ENCODE measurements around the gene ST8SIA5. TPM values are rescaled to one million over a fixed set of nuclear protein-coding genes. Genes with fewer than 3 reads are reported as not detected.

The ST8SIA5 gene
- total and polyA plus RNA-seq, 2 experiments from 2014 or later: 3.3 to 4.8 TPM

DNA sequence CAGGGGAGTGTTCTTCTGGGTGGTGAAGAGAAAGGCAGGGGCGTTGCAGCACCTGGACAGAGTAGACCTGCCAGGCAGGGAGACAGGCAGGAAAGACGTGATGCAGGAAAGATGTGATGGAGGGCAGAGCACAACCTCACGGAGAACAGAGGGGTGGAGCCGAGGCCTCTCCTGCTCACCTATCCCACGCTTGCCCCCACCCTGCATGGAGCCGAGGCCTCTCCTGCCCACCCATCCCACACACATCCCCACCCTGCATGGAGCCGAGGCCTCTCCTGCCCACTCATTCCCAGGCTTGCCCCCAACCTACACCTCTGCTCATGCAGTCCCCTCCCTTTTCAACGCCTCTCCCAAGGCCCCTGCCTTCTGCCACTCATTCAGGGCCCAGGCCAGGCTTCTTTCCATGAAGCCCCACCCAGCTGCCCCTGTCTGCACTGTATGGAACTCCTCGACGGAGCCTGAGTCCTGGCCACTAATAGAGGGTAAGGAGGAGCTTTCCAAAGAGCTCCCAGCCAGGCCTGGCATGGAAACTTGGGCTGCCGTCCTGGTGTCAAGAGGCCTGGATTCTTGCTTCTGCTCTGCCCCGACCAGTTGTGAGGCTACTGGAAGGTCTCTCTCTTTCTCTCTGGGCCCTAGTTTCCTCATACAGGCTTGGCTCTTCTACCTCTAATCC, 67.9 kb downstream of the ST8SIA5 start:
- peaks cover 9% of the 10 kb centered on the region for H3K27me3 Mint-ChIP-seq (ENCODE audit: insufficient read depth, low read depth, poor library complexity)
- Histone ChIP-seq H3K27me3 (ENCODE audit: insufficient read depth) (no peaks in the 10 kb centered on the region), H2AFZ (no peak overlapping the region), H3K4me3 (no peak overlapping the region), H3K4me2 (no peak overlapping the region), H4K20me1 (replicated peaks; ENCODE audit: insufficient read depth) (no peaks in the 10 kb centered on the region), H3F3A (replicated peaks; ENCODE audit: low read depth) (no peaks in the 10 kb centered on the region), H3K36me3 (ENCODE audit: insufficient read depth) (no peaks in the 10 kb centered on the region), H3K9me2 (ENCODE audit: insufficient read depth) (no peaks in the 10 kb centered on the region), H3K4me1 (ENCODE audit: insufficient read depth) (peaks cover 8% of the 10 kb centered on the region; the same call in 1 of the 2 replicates), H3K79me2 (replicated peaks; ENCODE audit: insufficient read depth) (no peaks in the 10 kb centered on the region), H3K27ac (ENCODE audit: low read depth) (no peak overlapping the region)
- TF ChIP-seq ZNF114 (CRISPR knock-in tag; IDR thresholded peaks at IDR 0.05): no peak
- no peak overlapping the region for H3K27ac Mint-ChIP-seq
- ATAC-seq: peak; percentile 54
- H3K9me3 Mint-ChIP-seq: no peaks in the 10 kb centered on the region
- no peak overlapping the region for H3K4me3 Mint-ChIP-seq
- peak; percentile 26 for DNase-seq (ENCODE audit: low spot score)
- peaks cover 23% of the 10 kb centered on the region for H3K4me1 Mint-ChIP-seq
- no peaks in the 10 kb centered on the region for H3K36me3 Mint-ChIP-seq (ENCODE audit: low read depth)

DNA sequence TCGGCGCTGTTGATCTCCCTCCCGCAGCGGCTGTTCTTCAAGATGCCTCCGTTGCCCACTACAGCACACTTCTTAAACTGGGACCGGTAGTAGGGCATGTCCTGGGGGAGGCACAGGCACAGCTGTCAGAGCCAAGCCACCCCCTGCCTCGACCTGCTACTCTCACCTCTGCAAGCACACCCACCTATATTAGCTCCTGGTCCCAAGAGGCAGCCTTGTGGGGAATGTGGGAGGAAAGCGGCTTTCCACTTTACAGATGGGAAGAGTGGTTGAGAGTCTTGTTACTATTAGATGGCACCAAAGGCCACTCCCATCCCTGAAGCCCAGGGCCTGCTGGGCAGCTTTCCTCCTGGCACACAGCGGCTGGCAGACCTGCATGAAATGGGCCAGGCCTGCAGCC, 70.7 kb downstream of the ST8SIA5 start:
- Histone ChIP-seq H2AFZ (no peak overlapping the region), H3K9me2 (ENCODE audit: insufficient read depth) (no peaks in the 10 kb centered on the region), H3K4me3 (no peak overlapping the region), H3K79me2 (replicated peaks; ENCODE audit: insufficient read depth) (no peaks in the 10 kb centered on the region), H3K4me2 (no peak overlapping the region), H3K36me3 (ENCODE audit: insufficient read depth) (no peaks in the 10 kb centered on the region), H4K20me1 (replicated peaks; ENCODE audit: insufficient read depth) (no peaks in the 10 kb centered on the region), H3K4me1 (ENCODE audit: insufficient read depth) (no peaks in the 10 kb centered on the region), H3K27ac (ENCODE audit: low read depth) (no peak overlapping the region), H3F3A (replicated peaks; ENCODE audit: low read depth) (no peaks in the 10 kb centered on the region), H3K27me3 (ENCODE audit: insufficient read depth) (no peaks in the 10 kb centered on the region)
- Mint-ChIP-seq H3K4me1 (no peaks in the 10 kb centered on the region; the same call in 2 of the 3 replicates), H3K27me3 (ENCODE audit: insufficient read depth, low read depth, poor library complexity) (peaks cover 8% of the 10 kb centered on the region), H3K9me3 (no peaks in the 10 kb centered on the region), H3K27ac (no peak overlapping the region), H3K36me3 (ENCODE audit: low read depth) (no peaks in the 10 kb centered on the region), H3K4me3 (no peak overlapping the region)
- no peak for DNase-seq (ENCODE audit: low spot score)
- no peak for ATAC-seq
- no peak for TF ChIP-seq EZH2phosphoT487 (IDR thresholded peaks at IDR 0.05; ENCODE audit: unreplicated experiment)
- no peak for TF ChIP-seq POLR2AphosphoS5 (IDR thresholded peaks at IDR 0.05; ENCODE audit: low read depth)
- no peak for TF ChIP-seq STAT1 (IDR thresholded peaks at IDR 0.05; ENCODE audit: unreplicated experiment)
- TF ChIP-seq, protein P1, sequence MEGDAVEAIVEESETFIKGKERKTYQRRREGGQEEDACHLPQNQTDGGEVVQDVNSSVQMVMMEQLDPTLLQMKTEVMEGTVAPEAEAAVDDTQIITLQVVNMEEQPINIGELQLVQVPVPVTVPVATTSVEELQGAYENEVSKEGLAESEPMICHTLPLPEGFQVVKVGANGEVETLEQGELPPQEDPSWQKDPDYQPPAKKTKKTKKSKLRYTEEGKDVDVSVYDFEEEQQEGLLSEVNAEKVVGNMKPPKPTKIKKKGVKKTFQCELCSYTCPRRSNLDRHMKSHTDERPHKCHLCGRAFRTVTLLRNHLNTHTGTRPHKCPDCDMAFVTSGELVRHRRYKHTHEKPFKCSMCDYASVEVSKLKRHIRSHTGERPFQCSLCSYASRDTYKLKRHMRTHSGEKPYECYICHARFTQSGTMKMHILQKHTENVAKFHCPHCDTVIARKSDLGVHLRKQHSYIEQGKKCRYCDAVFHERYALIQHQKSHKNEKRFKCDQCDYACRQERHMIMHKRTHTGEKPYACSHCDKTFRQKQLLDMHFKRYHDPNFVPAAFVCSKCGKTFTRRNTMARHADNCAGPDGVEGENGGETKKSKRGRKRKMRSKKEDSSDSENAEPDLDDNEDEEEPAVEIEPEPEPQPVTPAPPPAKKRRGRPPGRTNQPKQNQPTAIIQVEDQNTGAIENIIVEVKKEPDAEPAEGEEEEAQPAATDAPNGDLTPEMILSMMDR (conservative IDR thresholded peaks at IDR 0.05; ENCODE audit: low read depth in 2 of 2): no peak
- TF ChIP-seq, protein P2, sequence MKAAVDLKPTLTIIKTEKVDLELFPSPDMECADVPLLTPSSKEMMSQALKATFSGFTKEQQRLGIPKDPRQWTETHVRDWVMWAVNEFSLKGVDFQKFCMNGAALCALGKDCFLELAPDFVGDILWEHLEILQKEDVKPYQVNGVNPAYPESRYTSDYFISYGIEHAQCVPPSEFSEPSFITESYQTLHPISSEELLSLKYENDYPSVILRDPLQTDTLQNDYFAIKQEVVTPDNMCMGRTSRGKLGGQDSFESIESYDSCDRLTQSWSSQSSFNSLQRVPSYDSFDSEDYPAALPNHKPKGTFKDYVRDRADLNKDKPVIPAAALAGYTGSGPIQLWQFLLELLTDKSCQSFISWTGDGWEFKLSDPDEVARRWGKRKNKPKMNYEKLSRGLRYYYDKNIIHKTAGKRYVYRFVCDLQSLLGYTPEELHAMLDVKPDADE (IDR thresholded peaks at IDR 0.05): no peak

DNA sequence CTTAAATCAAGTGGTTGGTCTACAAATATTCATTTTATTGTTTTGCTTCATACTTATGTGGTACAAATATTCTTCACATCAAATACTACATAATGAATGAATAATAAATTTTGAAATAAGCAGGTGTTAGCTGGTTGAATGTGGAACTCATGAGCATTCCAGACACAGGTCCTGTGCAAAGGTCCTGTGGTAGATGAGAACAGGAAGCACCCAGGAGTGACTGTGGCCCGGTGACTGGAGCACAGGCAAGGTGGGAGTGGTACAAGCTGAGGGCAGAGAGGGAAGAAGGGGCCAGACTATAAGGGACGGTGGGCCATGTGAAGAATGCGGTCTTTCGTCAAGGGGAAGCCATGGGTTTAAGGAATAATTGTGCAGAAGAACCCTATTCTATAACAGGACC, 73.6 kb downstream of the ST8SIA5 start:
- no peaks in the 10 kb centered on the region for H3K36me3 Mint-ChIP-seq (ENCODE audit: low read depth)
- ATAC-seq (no peak), DNase-seq (ENCODE audit: low spot score) (no peak)
- H3K4me1 Mint-ChIP-seq: no peaks in the 10 kb centered on the region; the same call in 2 of the 3 replicates
- no peaks in the 10 kb centered on the region for H4K20me1 ChIP-seq (replicated peaks; ENCODE audit: insufficient read depth)
- H3K4me3 ChIP-seq: no peak overlapping the region
- H3K79me2 ChIP-seq (replicated peaks; ENCODE audit: insufficient read depth): no peaks in the 10 kb centered on the region
- H3K27me3 Mint-ChIP-seq (ENCODE audit: insufficient read depth, low read depth, poor library complexity): peaks cover 4% of the 10 kb centered on the region
- no peaks in the 10 kb centered on the region for H3F3A ChIP-seq (replicated peaks; ENCODE audit: low read depth)
- no peak overlapping the region for H3K27ac Mint-ChIP-seq
- no peaks in the 10 kb centered on the region for H3K4me1 ChIP-seq (ENCODE audit: insufficient read depth)
- TF ChIP-seq, protein P3, sequence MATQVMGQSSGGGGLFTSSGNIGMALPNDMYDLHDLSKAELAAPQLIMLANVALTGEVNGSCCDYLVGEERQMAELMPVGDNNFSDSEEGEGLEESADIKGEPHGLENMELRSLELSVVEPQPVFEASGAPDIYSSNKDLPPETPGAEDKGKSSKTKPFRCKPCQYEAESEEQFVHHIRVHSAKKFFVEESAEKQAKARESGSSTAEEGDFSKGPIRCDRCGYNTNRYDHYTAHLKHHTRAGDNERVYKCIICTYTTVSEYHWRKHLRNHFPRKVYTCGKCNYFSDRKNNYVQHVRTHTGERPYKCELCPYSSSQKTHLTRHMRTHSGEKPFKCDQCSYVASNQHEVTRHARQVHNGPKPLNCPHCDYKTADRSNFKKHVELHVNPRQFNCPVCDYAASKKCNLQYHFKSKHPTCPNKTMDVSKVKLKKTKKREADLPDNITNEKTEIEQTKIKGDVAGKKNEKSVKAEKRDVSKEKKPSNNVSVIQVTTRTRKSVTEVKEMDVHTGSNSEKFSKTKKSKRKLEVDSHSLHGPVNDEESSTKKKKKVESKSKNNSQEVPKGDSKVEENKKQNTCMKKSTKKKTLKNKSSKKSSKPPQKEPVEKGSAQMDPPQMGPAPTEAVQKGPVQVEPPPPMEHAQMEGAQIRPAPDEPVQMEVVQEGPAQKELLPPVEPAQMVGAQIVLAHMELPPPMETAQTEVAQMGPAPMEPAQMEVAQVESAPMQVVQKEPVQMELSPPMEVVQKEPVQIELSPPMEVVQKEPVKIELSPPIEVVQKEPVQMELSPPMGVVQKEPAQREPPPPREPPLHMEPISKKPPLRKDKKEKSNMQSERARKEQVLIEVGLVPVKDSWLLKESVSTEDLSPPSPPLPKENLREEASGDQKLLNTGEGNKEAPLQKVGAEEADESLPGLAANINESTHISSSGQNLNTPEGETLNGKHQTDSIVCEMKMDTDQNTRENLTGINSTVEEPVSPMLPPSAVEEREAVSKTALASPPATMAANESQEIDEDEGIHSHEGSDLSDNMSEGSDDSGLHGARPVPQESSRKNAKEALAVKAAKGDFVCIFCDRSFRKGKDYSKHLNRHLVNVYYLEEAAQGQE (IDR thresholded peaks at IDR 0.05; ENCODE audit: unreplicated experiment): no peak
- TF ChIP-seq POLR2AphosphoS5 (IDR thresholded peaks at IDR 0.05; ENCODE audit: low read depth): no peak
- H3K4me3 Mint-ChIP-seq: no peak overlapping the region
- no peak overlapping the region for H3K27ac ChIP-seq (ENCODE audit: low read depth)
- H3K9me2 ChIP-seq (ENCODE audit: insufficient read depth): no peaks in the 10 kb centered on the region
- no peak overlapping the region for H2AFZ ChIP-seq
- no peaks in the 10 kb centered on the region for H3K27me3 ChIP-seq (ENCODE audit: insufficient read depth)
- no peak overlapping the region for H3K4me2 ChIP-seq
- no peaks in the 10 kb centered on the region for H3K9me3 Mint-ChIP-seq
- H3K36me3 ChIP-seq (ENCODE audit: insufficient read depth): no peaks in the 10 kb centered on the region
